GM06990 (cell line): ENCODE results near the gene PTPRN2.

Source experiments
- DNase-seq: peaks from one replicate; pipeline ENCODE4 v3.0.0-alpha.2; 2011; ENCODE audit not compliant: insufficient read length; ENCODE audit errors: extremely low read depth
- H3K27me3 ChIP-seq: replicated peaks from 2 replicates; pipeline ENCODE4 v1.6.0; 2011; ENCODE audit warnings: low read length; ENCODE audit not compliant: control insufficient read depth, insufficient read depth
- H3K36me3 ChIP-seq: 2 replicates; pipeline ENCODE4 v1.5.1; 2011; ENCODE audit warnings: low read length; ENCODE audit not compliant: control insufficient read depth, insufficient read depth
- H3K4me3 ChIP-seq: replicated peaks from 2 replicates; pipeline ENCODE4 v1.5.1; 2011; ENCODE audit warnings: low read depth, mild to moderate bottlenecking, control low read depth, low read length
- CTCF ChIP-seq: IDR thresholded peaks from 2 replicates; pipeline ENCODE4 v1.5.1; 2011; ENCODE audit warnings: low read length, control low read depth, mild to moderate bottlenecking, inconsistent platforms; ENCODE audit not compliant: insufficient read depth, poor library complexity, severe bottlenecking

PTPRN2 gene

DNA sequence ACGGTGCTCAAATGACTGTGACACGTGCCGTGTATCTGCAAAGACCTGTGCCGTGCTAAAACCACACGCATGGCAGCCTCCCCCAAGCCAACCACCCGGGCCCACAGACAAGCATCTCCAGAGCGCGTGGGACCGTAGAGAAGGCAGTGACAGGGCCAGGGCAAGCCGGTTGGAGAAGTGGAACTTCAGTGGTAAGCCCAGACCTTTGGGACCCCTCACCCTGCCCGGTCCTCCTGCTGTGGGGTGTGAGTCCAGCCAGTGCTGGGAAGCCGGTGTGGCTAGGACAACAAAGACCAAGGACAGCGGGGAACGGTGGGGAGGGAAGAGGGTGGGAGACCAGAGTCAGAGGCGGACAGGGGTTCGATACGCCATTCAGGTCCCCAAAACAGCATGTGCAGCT is 774.6 kb downstream of the PTPRN2 start:
- no peak for DNase-seq
- Histone ChIP-seq H3K36me3 (no peaks in the 10 kb centered on the region), H3K27me3 (no peaks in the 10 kb centered on the region), H3K4me3 (no peak overlapping the region)
- no peak for TF ChIP-seq CTCF

- no peak for TF ChIP-seq CTCF
- Histone ChIP-seq H3K27me3 (no peaks in the 10 kb centered on the region), H3K36me3 (no peaks in the 10 kb centered on the region), H3K4me3 (no peak overlapping the region)
- no peak for DNase-seq
Measured at GRCh38 chr7:157811946-157812345, 775.7 kb downstream of the PTPRN2 start.

DNA sequence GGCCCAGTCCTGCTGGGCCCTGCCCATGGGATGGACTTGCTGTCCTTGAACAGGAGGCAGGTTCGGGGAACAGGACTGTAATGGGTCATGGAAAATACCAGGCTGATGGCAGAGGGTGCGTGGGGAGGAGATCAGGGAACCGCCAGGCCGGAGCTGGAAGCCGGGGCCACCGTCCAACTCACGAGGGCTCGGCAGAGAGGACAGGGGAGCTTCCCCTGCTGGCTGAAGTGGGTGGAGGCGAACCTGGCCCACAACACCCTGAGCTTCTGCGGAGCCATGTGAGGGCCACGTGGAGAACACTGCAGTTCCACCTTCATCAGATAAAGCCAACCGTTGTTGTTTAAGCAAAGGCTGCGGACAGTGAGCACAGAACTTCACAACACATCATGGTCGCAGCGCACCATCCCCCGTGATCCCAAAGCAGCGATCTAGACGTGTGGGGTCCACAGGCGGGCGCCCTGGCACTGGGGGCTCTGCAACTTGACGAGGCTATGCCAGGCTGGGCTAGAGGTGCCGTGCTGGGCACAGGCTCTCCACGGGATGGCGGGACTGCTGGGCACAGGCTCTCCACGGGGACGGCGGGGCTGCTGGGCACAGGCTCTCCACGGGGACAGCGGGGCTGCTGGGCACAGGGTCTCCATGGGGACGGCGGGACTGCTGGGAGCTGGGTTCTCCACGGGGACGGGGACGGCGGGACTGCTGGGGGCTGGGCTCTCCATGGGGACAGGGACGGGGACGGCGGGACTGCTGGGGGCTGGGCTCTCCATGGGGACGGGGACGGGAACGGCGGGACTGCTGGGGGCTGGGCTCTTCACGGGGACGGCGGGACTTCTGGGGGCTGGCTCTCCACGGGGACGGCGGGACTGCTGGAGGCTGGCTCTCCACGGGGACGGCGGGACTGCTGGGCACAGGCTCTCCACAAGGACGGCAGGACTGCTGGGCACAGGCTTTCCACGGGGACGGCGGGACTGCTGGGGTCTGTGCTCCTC is 777.5 kb downstream of the PTPRN2 start:
- TF ChIP-seq CTCF = no peak
- no peaks in the 10 kb centered on the region for H3K27me3 ChIP-seq
- no peak overlapping the region for H3K4me3 ChIP-seq
- DNase-seq = no peak
- no peaks in the 10 kb centered on the region for H3K36me3 ChIP-seq

- DNase-seq = no peak
- no peaks in the 10 kb centered on the region for H3K27me3 ChIP-seq
- no peak overlapping the region for H3K4me3 ChIP-seq
- H3K36me3 ChIP-seq = no peaks in the 10 kb centered on the region
- TF ChIP-seq CTCF = no peak
Measured at GRCh38 chr7:157809154-157809862, 778.3 kb downstream of the PTPRN2 start.

GRCh38 chr7:157808042-157808441 is 779.6 kb downstream of the PTPRN2 start:
- no peak for TF ChIP-seq CTCF
- H3K36me3 ChIP-seq = no peaks in the 10 kb centered on the region
- no peak overlapping the region for H3K4me3 ChIP-seq
- no peaks in the 10 kb centered on the region for H3K27me3 ChIP-seq
- no peak for DNase-seq
